H1 (cell line): ENCODE data around the gene CDYL2. TPM values are rescaled to one million over a fixed set of nuclear protein-coding genes. Genes with fewer than 3 reads are reported as not detected.

ENCODE experiments used
- CTCF ChIA-PET: fragments of 300-600 bp; sonication (Branson Sonifier 250); formaldehyde crosslinking; loops from one replicate; lab custom pipeline; 2021; ENCODE audit not compliant: partially characterized antibody; lab: Charles Lee
- POLR2A ChIA-PET: fragments of 300-600 bp; sonication (Branson Sonifier 250); formaldehyde crosslinking; loops from one replicate; lab custom pipeline; 2021; ENCODE audit warnings: inconsistent platforms; ENCODE audit not compliant: partially characterized antibody; lab: Charles Lee
- DNase-seq, 2 experiments: peaks; one replicate each; pipeline versions ENCODE4 v3.0.0 to v3.0.0-alpha.2; 2010 to 2022; ENCODE audit warnings: low spot score in 2 of 2, low read depth in 1 of 2, mixed read lengths in 1 of 2
- FAIRE-seq: peaks from 2 replicates; lab custom pipeline; 2011; peaks lifted over from hg19 to GRCh38; lab: Jason Lieb, UNC
- H2AFZ ChIP-seq: 2 replicates; pipeline ENCODE4 v1.8.1; 2012; ENCODE audit warnings: low read length, inconsistent platforms
- H2AK5ac ChIP-seq: 2 replicates; pipeline ENCODE4 v1.6.1; 2013; ENCODE audit warnings: low read depth, low read length
- H2BK120ac ChIP-seq: replicated peaks from 2 replicates; pipeline ENCODE3; 2013; ENCODE audit warnings: low read depth, low read length, inconsistent platforms
- H2BK12ac ChIP-seq: 2 replicates; pipeline ENCODE4 v1.6.1; 2013; ENCODE audit warnings: low read depth, low read length
- H2BK15ac ChIP-seq: 2 replicates; pipeline ENCODE4 v1.6.1; 2013; ENCODE audit warnings: low read length
- H2BK20ac ChIP-seq: 2 replicates; pipeline ENCODE4 v1.6.1; 2013; ENCODE audit warnings: low read length
- H2BK5ac ChIP-seq: 2 replicates; pipeline ENCODE4 v1.6.1; 2013; ENCODE audit warnings: low read depth, low read length
- H3K14ac ChIP-seq: 2 replicates; pipeline ENCODE4 v1.6.1; 2013; ENCODE audit warnings: inconsistent platforms; ENCODE audit not compliant: insufficient read length
- H3K18ac ChIP-seq: 2 replicates; pipeline ENCODE4 v1.6.1; 2013; ENCODE audit warnings: low read length; ENCODE audit errors: extremely low read depth
- H3K23ac ChIP-seq: 2 replicates; pipeline ENCODE4 v1.6.1; 2013; ENCODE audit warnings: inconsistent platforms; ENCODE audit not compliant: insufficient read length
- H3K23me2 ChIP-seq: 2 replicates; pipeline ENCODE4 v1.6.1; 2013; ENCODE audit warnings: low read depth, low read length
- H3K27ac ChIP-seq: 2 replicates; pipeline ENCODE4 v1.6.1; 2011; ENCODE audit warnings: low read depth, low read length, inconsistent platforms
- H3K27me3 ChIP-seq, 4 experiments: replicated peaks in 1 of 4; 1 replicate in 1 of 4; 2 replicates in 3 of 4; pipeline versions ENCODE4 v1.6.1 to v1.8.1; 2011 to 2013; ENCODE audit warnings: low read length in 3 of 4, mild to moderate bottlenecking in 3 of 4, inconsistent platforms in 2 of 4, mixed read lengths in 2 of 4, moderate library complexity in 1 of 4; ENCODE audit not compliant: control insufficient read depth in 3 of 4, insufficient read depth in 3 of 4; ENCODE audit errors: extremely low read depth in 1 of 4
- H3K36me3 ChIP-seq, 4 experiments: 2 replicates each; pipeline versions ENCODE4 v1.6.1 to v1.8.1; 2011 to 2013; ENCODE audit warnings: mild to moderate bottlenecking in 4 of 4, low read length in 3 of 4, moderate library complexity in 2 of 4, control low read depth in 1 of 4, inconsistent platforms in 1 of 4; ENCODE audit not compliant: insufficient read depth in 4 of 4, control insufficient read depth in 2 of 4
- H3K4ac ChIP-seq: replicated peaks from 2 replicates; pipeline ENCODE3; 2013; ENCODE audit warnings: low read length, low read depth, mixed read lengths, inconsistent platforms; ENCODE audit not compliant: insufficient read length
- H3K4me1 ChIP-seq, 4 experiments: replicated peaks in 1 of 4; 1 replicate in 1 of 4; 2 replicates in 3 of 4; pipeline versions ENCODE4 v1.6.1 to v1.8.1; 2011 to 2013; ENCODE audit warnings: low read length in 3 of 4, inconsistent platforms in 2 of 4, mixed read lengths in 1 of 4; ENCODE audit not compliant: insufficient read depth in 4 of 4, control insufficient read depth in 3 of 4
- H3K4me2 ChIP-seq, 2 experiments: 2 replicates each; pipeline versions ENCODE4 v1.6.1 to v1.8.1; 2011 to 2013; ENCODE audit warnings: low read depth in 2 of 2, low read length in 2 of 2, control low read depth in 1 of 2, inconsistent platforms in 1 of 2, mild to moderate bottlenecking in 1 of 2; ENCODE audit not compliant: insufficient read depth in 1 of 2
- H3K4me3 ChIP-seq, 4 experiments: fragments of 200-600, 300-600 bp in 1 of 4; sonication (generic), shearing (Covaris generic), sonication (Bioruptor Twin) in 1 of 4; 2 replicates each; pipeline versions ENCODE4 v1.5.1 to v1.8.1; 2011 to 2016; ENCODE audit warnings: low read length in 4 of 4, low read depth in 3 of 4, control low read depth in 2 of 4, inconsistent platforms in 2 of 4, mild to moderate bottlenecking in 2 of 4, mixed read lengths in 1 of 4, moderate library complexity in 1 of 4; ENCODE audit not compliant: insufficient read depth in 2 of 4; ENCODE audit errors: extremely low read depth in 1 of 4
- H3K56ac ChIP-seq: replicated peaks from 2 replicates; pipeline ENCODE3; 2013; ENCODE audit warnings: low read depth, mild to moderate bottlenecking, mixed read lengths, low read length, inconsistent platforms; ENCODE audit not compliant: insufficient read length
- H3K79me1 ChIP-seq: 2 replicates; pipeline ENCODE4 v1.6.1; 2013; ENCODE audit warnings: low read depth, low read length, control low read depth
- H3K79me2 ChIP-seq, 2 experiments: 2 replicates each; pipeline versions ENCODE4 v1.6.1 to v1.8.1; 2012 to 2013; ENCODE audit warnings: low read length in 2 of 2, mild to moderate bottlenecking in 2 of 2, inconsistent platforms in 1 of 2; ENCODE audit not compliant: insufficient read depth in 2 of 2, control insufficient read depth in 1 of 2
- H3K9ac ChIP-seq, 4 experiments: replicated peaks in 1 of 4; 1 replicate in 1 of 4; 2 replicates in 3 of 4; pipeline versions ENCODE4 v1.6.1 to v1.8.1; 2011 to 2013; ENCODE audit warnings: low read depth in 3 of 4, low read length in 3 of 4, control low read depth in 2 of 4, mild to moderate bottlenecking in 2 of 4, moderate library complexity in 2 of 4, inconsistent platforms in 1 of 4; ENCODE audit errors: extremely low read depth in 1 of 4
- H3K9me3 ChIP-seq, 2 experiments: 2 replicates each; pipeline versions ENCODE4 v1.6.1 to v1.8.1; 2012 to 2013; ENCODE audit warnings: mild to moderate bottlenecking in 2 of 2, moderate library complexity in 2 of 2, control low read depth in 1 of 2, inconsistent platforms in 1 of 2, low read depth in 1 of 2, low read length in 1 of 2, mixed read lengths in 1 of 2; ENCODE audit not compliant: insufficient read depth in 2 of 2
- H4K20me1 ChIP-seq, 2 experiments: replicated peaks in 1 of 2; 2 replicates each; pipeline versions ENCODE3 to v1.8.1; 2011 to 2013; ENCODE audit warnings: inconsistent platforms in 2 of 2, low read length in 2 of 2, mild to moderate bottlenecking in 1 of 2; ENCODE audit not compliant: insufficient read depth in 2 of 2, control insufficient read depth in 1 of 2
- H4K5ac ChIP-seq: 2 replicates; pipeline ENCODE4 v1.6.1; 2013; ENCODE audit warnings: low read length, low read depth, mixed read lengths, inconsistent platforms; ENCODE audit not compliant: insufficient read length
- H4K8ac ChIP-seq: 2 replicates; pipeline ENCODE4 v1.8.0; 2013; ENCODE audit warnings: mild to moderate bottlenecking, moderate library complexity, low read length, inconsistent platforms; ENCODE audit not compliant: insufficient read depth; ENCODE audit errors: extremely low read depth
- H4K91ac ChIP-seq: replicated peaks from 2 replicates; pipeline ENCODE3; 2013; ENCODE audit warnings: low read length, mixed read lengths, inconsistent platforms; ENCODE audit not compliant: insufficient read length
- BRCA1 ChIP-seq: IDR thresholded peaks from 2 replicates; pipeline ENCODE4 v1.6.1; 2012; ENCODE audit warnings: low read depth, low read length, improper control_type of control experiment
- CTBP2 ChIP-seq: IDR thresholded peaks from 2 replicates; pipeline ENCODE4 v1.7.0; 2011; ENCODE audit warnings: borderline replicate concordance, mild to moderate bottlenecking, moderate library complexity, mixed read lengths, low read length; ENCODE audit not compliant: insufficient read depth, insufficient read length
- MAFK ChIP-seq: IDR thresholded peaks from 2 replicates; pipeline ENCODE4 v1.6.1; 2012; ENCODE audit warnings: low read depth, mild to moderate bottlenecking, improper control_type of control experiment, low read length
- MAX ChIP-seq: IDR thresholded peaks from 2 replicates; pipeline ENCODE4 v1.6.1; 2012; ENCODE audit warnings: inconsistent platforms
- NRF1 ChIP-seq: IDR thresholded peaks from 2 replicates; pipeline ENCODE4 v1.6.1; 2011; ENCODE audit warnings: mild to moderate bottlenecking, low read depth, low read length, improper control_type of control experiment
- PHF8 ChIP-seq: fragments of 200-600 bp; sonication (generic); conservative IDR thresholded peaks from 2 replicates; pipeline ENCODE4 v1.7.1; 2012; ENCODE audit warnings: low read depth, mild to moderate bottlenecking, inconsistent platforms, low read length, moderate library complexity
- POLR2A ChIP-seq, 2 experiments: IDR thresholded peaks; 1 replicate in 1 of 2; 2 replicates in 1 of 2; pipeline ENCODE4 v1.6.1; 2011; ENCODE audit warnings: low read depth in 2 of 2, low read length in 2 of 2, mild to moderate bottlenecking in 2 of 2; ENCODE audit errors: control extremely low read depth in 1 of 2
- RFX5 ChIP-seq: IDR thresholded peaks from 2 replicates; pipeline ENCODE4 v1.6.1; 2011; ENCODE audit warnings: low read depth, low read length, improper control_type of control experiment, borderline replicate concordance
- RXRA ChIP-seq: IDR thresholded peaks from 2 replicates; pipeline ENCODE4 v1.6.1; 2011; ENCODE audit warnings: low read depth, mild to moderate bottlenecking, low read length, moderate library complexity; ENCODE audit not compliant: insufficient read depth
- SP2 ChIP-seq: IDR thresholded peaks from 2 replicates; pipeline ENCODE4 v1.6.1; 2012; ENCODE audit warnings: mild to moderate bottlenecking, low read length, inconsistent platforms
- SRF ChIP-seq: IDR thresholded peaks from 2 replicates; pipeline ENCODE4 v1.6.1; 2011; ENCODE audit warnings: mild to moderate bottlenecking, low read depth, low read length, moderate library complexity
- SUZ12 ChIP-seq: fragments of 200-600 bp; sonication (generic); IDR thresholded peaks from 2 replicates; pipeline ENCODE4 v1.6.1; 2012; ENCODE audit warnings: mild to moderate bottlenecking, inconsistent platforms, low read length, moderate library complexity, mixed read lengths
- WGBS, 2 experiments: shearing (Covaris generic) in 1 of 2; methylation state at CpG; one replicate each; pipeline versions ENCODE4 v1.1.6 to v1.1.7; 2013 to 2015; ENCODE audit warnings: low lambda C conversion rate in 2 of 2, mixed read lengths in 2 of 2, inconsistent platforms in 1 of 2, low coverage in 1 of 2, missing lambda C conversion rate in 1 of 2; ENCODE audit not compliant: insufficient replicate concordance in 2 of 2, insufficient coverage in 1 of 2, insufficient read length in 1 of 2; ENCODE audit errors: extremely low coverage in 1 of 2, missing lambda C conversion rate in 1 of 2; 5-methylcytosine and 5-hydroxymethylcytosine counted together
- polyA plus RNA-seq, 7 experiments: library from polyadenylated mRNA; depleted of rRNA in 3 of 7; stranded (reverse) in 5 of 7; unstranded in 2 of 7; fragments of >200 nt in 5 of 7; fragments of 200-250 nt in 2 of 7; gene quantifications; 1 replicate in 5 of 7; 2 replicates in 1 of 7; 4 replicates in 1 of 7; pipeline versions ENCODE4 v1.2.1 to v1.2.3, GENCODE V29; 2011 to 2013; ENCODE audit warnings: missing spikeins in 2 of 7, mixed read lengths in 2 of 7
- total RNA-seq: library from RNA; stranded (reverse); fragmentation: NEBNext Ultra II Directional; extraction: Animal tissue kit (Norgen Biotek cat#: 25700); gene quantifications from 2 replicates; pipeline ENCODE4 v1.2.1, GENCODE V29; 2021

The CDYL2 gene
- total and polyA plus RNA-seq, 2 of the 8 experiments (the other 6 are each of a cell fraction or from before 2014, with no cell fraction given) = 0.33 to 5.3 TPM

GRCh38 chr16:80844395-80844794 lies 40.0 kb upstream of the CDYL2 start:
- H3K14ac ChIP-seq = no peak overlapping the region
- no peaks in the 10 kb centered on the region for H3K36me3 ChIP-seq
- H2BK5ac ChIP-seq = no peak overlapping the region
- no peaks in the 10 kb centered on the region for H3K4me1 ChIP-seq
- no peaks in the 10 kb centered on the region for H3K79me2 ChIP-seq
- FAIRE-seq (no peak), DNase-seq (no peak)
- no peak overlapping the region for H4K8ac ChIP-seq
- H3K18ac ChIP-seq = no peak overlapping the region
- H3K4me2 ChIP-seq = no peak overlapping the region
- no peak overlapping the region for H3K9ac ChIP-seq
- no peak overlapping the region for H2AK5ac ChIP-seq
- H2AFZ ChIP-seq = no peak overlapping the region
- peaks cover 13 to 32% of the 10 kb centered on the region in 2 experiments; a peak in 3 of 4 replicates for H3K9me3 ChIP-seq
- TF ChIP-seq MAX = no peak
- no peak for TF ChIP-seq SP2
- TF ChIP-seq RFX5 = no peak
- no peak for TF ChIP-seq RXRA
- no peak for TF ChIP-seq SRF
- TF ChIP-seq CTBP2 = no peak
- no peak for TF ChIP-seq BRCA1
- TF ChIP-seq MAFK = no peak
- no peak for TF ChIP-seq SUZ12
- TF ChIP-seq POLR2A (IDR thresholded peaks at IDR 0.05; ENCODE audit: control extremely low read depth in 1 of 2, low read depth in 2 of 2, low read length in 2 of 2) = no peak
- TF ChIP-seq NRF1 = no peak
- no peak for TF ChIP-seq PHF8
- no peak overlapping the region for H2BK12ac ChIP-seq
- H3K56ac ChIP-seq = no peak overlapping the region
- no peak overlapping the region for H2BK120ac ChIP-seq
- WGBS, 2 experiments = 53% methylated on average over 1 of the region's 1 CpG; no CpG with 5 or more reads in 1 of the 2 experiments
- no peak overlapping the region for H4K5ac ChIP-seq
- no peaks in the 10 kb centered on the region for H4K20me1 ChIP-seq
- H3K4me3 ChIP-seq = no peak overlapping the region
- H3K4ac ChIP-seq = no peak overlapping the region
- no peaks in the 10 kb centered on the region for H3K79me1 ChIP-seq
- no peaks in the 10 kb centered on the region for H3K23me2 ChIP-seq
- H3K23ac ChIP-seq = no peak overlapping the region
- no peak overlapping the region for H3K27ac ChIP-seq
- H3K27me3 ChIP-seq = no peaks in the 10 kb centered on the region; a peak in 1 of 7 replicates
- H2BK20ac ChIP-seq = no peak overlapping the region
- no peak overlapping the region for H4K91ac ChIP-seq
- ChIA-PET POLR2A (no interaction called here), CTCF (interaction anchor here (0.6 to 2.0 kb wide), 2 partner anchors 7 to 233 kb away, joined by 5 to 6 read pairs; no protein-coding TSS in a partner anchor)
- no peak overlapping the region for H2BK15ac ChIP-seq
